RWPE1 (cell line): ENCODE results near the gene LHFPL3.

Experiments
- CTCF ChIA-PET: fragments of 350-600 bp; sonication (Branson Sonifier 250); formaldehyde crosslinking; extraction: SDS; loops from one replicate; lab custom pipeline; 2021; lab: Yijun Ruan, JAX
- POLR2A ChIA-PET: fragments of 400-600 bp; formaldehyde crosslinking; extraction: SDS; loops from one replicate; lab custom pipeline; 2020; ENCODE audit warnings: antibody characterized with exemption; ENCODE audit not compliant: low non-redundant PET; lab: Yijun Ruan, JAX
- DNase-seq: peaks from one replicate; pipeline ENCODE4 v3.0.0; 2012; ENCODE audit warnings: low spot score
- H3K27ac ChIP-seq: fragments of 450-650 bp; 2 replicates; pipeline ENCODE4 v1.5.1; 2017
- TF ChIP-seq, protein P1 (sequence below): fragments of 450-650 bp; conservative IDR thresholded peaks from 2 replicates; pipeline ENCODE4 v1.5.1; 2017; ENCODE audit warnings: low read depth, mild to moderate bottlenecking

LHFPL3 gene

GRCh38 chr7:104906556-104906955, 578.2 kb downstream of the LHFPL3 start:
- DNase-seq, result no peak
- TF ChIP-seq, protein P1, sequence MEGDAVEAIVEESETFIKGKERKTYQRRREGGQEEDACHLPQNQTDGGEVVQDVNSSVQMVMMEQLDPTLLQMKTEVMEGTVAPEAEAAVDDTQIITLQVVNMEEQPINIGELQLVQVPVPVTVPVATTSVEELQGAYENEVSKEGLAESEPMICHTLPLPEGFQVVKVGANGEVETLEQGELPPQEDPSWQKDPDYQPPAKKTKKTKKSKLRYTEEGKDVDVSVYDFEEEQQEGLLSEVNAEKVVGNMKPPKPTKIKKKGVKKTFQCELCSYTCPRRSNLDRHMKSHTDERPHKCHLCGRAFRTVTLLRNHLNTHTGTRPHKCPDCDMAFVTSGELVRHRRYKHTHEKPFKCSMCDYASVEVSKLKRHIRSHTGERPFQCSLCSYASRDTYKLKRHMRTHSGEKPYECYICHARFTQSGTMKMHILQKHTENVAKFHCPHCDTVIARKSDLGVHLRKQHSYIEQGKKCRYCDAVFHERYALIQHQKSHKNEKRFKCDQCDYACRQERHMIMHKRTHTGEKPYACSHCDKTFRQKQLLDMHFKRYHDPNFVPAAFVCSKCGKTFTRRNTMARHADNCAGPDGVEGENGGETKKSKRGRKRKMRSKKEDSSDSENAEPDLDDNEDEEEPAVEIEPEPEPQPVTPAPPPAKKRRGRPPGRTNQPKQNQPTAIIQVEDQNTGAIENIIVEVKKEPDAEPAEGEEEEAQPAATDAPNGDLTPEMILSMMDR, result no peak
- ChIA-PET CTCF (no interaction called here), POLR2A (no interaction called here)
- no peak overlapping the region for H3K27ac ChIP-seq

GRCh38 chr7:104908636-104909035, 580.2 kb downstream of the LHFPL3 start:
- no peak for DNase-seq
- CTCF ChIA-PET, result interaction anchor here (0.7 kb wide), 1 partner anchor 47 kb away, joined by 3 read pairs; no protein-coding TSS in a partner anchor
- TF ChIP-seq, protein P1, result no peak
- H3K27ac ChIP-seq, result no peak overlapping the region
- POLR2A ChIA-PET, result no interaction called here

GRCh38 chr7:104909096-104909495, 580.7 kb downstream of the LHFPL3 start:
- no peak for DNase-seq
- ChIA-PET POLR2A (no interaction called here), CTCF (interaction anchor here (0.7 to 1.4 kb wide), 4 partner anchors 9 to 47 kb away, joined by 3 to 5 read pairs (median 4); no protein-coding TSS in a partner anchor)
- TF ChIP-seq, protein P1, result no peak
- H3K27ac ChIP-seq, result no peak overlapping the region

- no peak overlapping the region for H3K27ac ChIP-seq
- TF ChIP-seq, protein P1, result no peak
- POLR2A ChIA-PET, result no interaction called here
- CTCF ChIA-PET, result interaction anchor here (0.6 kb wide), 2 partner anchors 708 to 1203 kb away, joined by 4 to 7 read pairs; no protein-coding TSS in a partner anchor
- DNase-seq, result no peak
Observed at GRCh38 chr7:104914421-104914820, 586.0 kb downstream of the LHFPL3 start.

- CTCF ChIA-PET, result interaction anchor here (1.3 kb wide), 1 partner anchor 12 kb away, joined by 5 read pairs; no protein-coding TSS in a partner anchor
- DNase-seq, result no peak
- POLR2A ChIA-PET, result no interaction called here
- H3K27ac ChIP-seq, result no peak overlapping the region
- TF ChIP-seq, protein P1, result no peak
Observed at GRCh38 chr7:104921596-104921995, 593.2 kb downstream of the LHFPL3 start.

GRCh38 chr7:104922182-104923009, 594.0 kb downstream of the LHFPL3 start:
- TF ChIP-seq, protein P1, result no peak
- no peak for DNase-seq
- ChIA-PET POLR2A (no interaction called here), CTCF (interaction anchor here (0.5 to 1.3 kb wide), 5 partner anchors 13 to 680 kb away, joined by 3 to 5 read pairs (median 3); no protein-coding TSS in a partner anchor)
- no peak overlapping the region for H3K27ac ChIP-seq
